HepG2 (cell line): ENCODE data around the gene PID1. TPM values are rescaled to one million over a fixed set of nuclear protein-coding genes. Genes with fewer than 3 reads are reported as not detected.

Experiments used
- ATAC-seq: fragments of 200-7000 bp; cut with Tn5 transposase; 3 replicates; pipeline ENCODE4 v1.9.1; 2020; ENCODE audit warnings: mild to moderate bottlenecking, moderate library complexity
- BruUV-seq: library from RNA; stranded (reverse); fragments of 400-500 nt; replicated peaks from 2 replicates; lab custom pipeline; 2021; lab: Mats Ljungman, UMichigan
- CTCF ChIA-PET: fragments of 300-600 bp; formaldehyde crosslinking; extraction: SDS; loops from one replicate; lab custom pipeline; 2021; ENCODE audit warnings: low total read pairs, inconsistent platforms, low intra/inter-chr PET ratio; lab: Yijun Ruan, JAX
- POLR2A ChIA-PET: fragments of 350-600 bp; sonication (Branson Sonifier 250); formaldehyde crosslinking; loops from one replicate; lab custom pipeline; 2020; ENCODE audit warnings: antibody characterized with exemption, inconsistent platforms; lab: Yijun Ruan, JAX
- DNase-seq: peaks from one replicate; pipeline ENCODE4 v3.0.0-alpha.2; 2015; ENCODE audit warnings: low spot score
- FAIRE-seq: peaks from 3 replicates; lab custom pipeline; 2011; peaks lifted over from hg19 to GRCh38; lab: Jason Lieb, UNC
- H2AFZ ChIP-seq: one replicate; pipeline ENCODE4 v1.6.1; 2011; ENCODE audit warnings: low read length, inconsistent platforms
- H3K27ac ChIP-seq: fragments of 300-600 bp; 3 replicates; pipeline ENCODE4 v1.8.0; 2011; ENCODE audit warnings: mixed run types, mild to moderate bottlenecking, mixed read lengths, low read length, inconsistent platforms; ENCODE audit not compliant: insufficient read depth; ENCODE audit errors: extremely low read length
- H3K27me3 ChIP-seq, 2 experiments: fragments of 200-600 bp in 1 of 2; 2 replicates in 1 of 2; 3 replicates in 1 of 2; pipeline versions ENCODE4 v1.6.0 to v1.8.0; 2011; ENCODE audit warnings: low read length in 2 of 2, mild to moderate bottlenecking in 2 of 2, moderate library complexity in 2 of 2, inconsistent platforms in 1 of 2; ENCODE audit not compliant: insufficient read depth in 2 of 2, control insufficient read depth in 1 of 2
- H3K36me3 ChIP-seq, 2 experiments: fragments of 200-600 bp in 1 of 2; replicated peaks in 1 of 2; 2 replicates in 1 of 2; 3 replicates in 1 of 2; pipeline versions ENCODE4 v1.5.1 to v1.8.0; 2011; ENCODE audit warnings: low read length in 2 of 2, inconsistent platforms in 1 of 2; ENCODE audit not compliant: insufficient read depth in 2 of 2, control insufficient read depth in 1 of 2
- H3K4me1 ChIP-seq: 2 replicates; pipeline ENCODE4 v1.5.1; 2012; ENCODE audit warnings: low read length, inconsistent platforms; ENCODE audit not compliant: insufficient read depth
- H3K4me2 ChIP-seq: 2 replicates; pipeline ENCODE4 v1.6.0; 2011; ENCODE audit warnings: low read depth, low read length, inconsistent platforms
- H3K4me3 ChIP-seq, 3 experiments: fragments of 200-600 bp in 1 of 3; sonication (generic), shearing (Covaris generic) in 1 of 3; replicated peaks in 1 of 3; 2 replicates each; pipeline ENCODE4 v1.5.1; 2011 to 2016; ENCODE audit warnings: low read length in 3 of 3, inconsistent platforms in 2 of 3, low read depth in 2 of 3, mild to moderate bottlenecking in 2 of 3, control low read depth in 1 of 3, mixed read lengths in 1 of 3; ENCODE audit not compliant: insufficient read depth in 1 of 3
- H3K79me2 ChIP-seq: one replicate; pipeline ENCODE4 v1.6.1; 2011; ENCODE audit warnings: low read length, inconsistent platforms; ENCODE audit not compliant: insufficient read depth
- H3K9ac ChIP-seq: 2 replicates; pipeline ENCODE4 v1.6.0; 2011; ENCODE audit warnings: mild to moderate bottlenecking, low read depth, low read length, inconsistent platforms; ENCODE audit not compliant: insufficient read depth
- H3K9me3 ChIP-seq: 2 replicates; pipeline ENCODE4 v1.5.1; 2012; ENCODE audit warnings: mild to moderate bottlenecking, low read length
- H4K20me1 ChIP-seq: 2 replicates; pipeline ENCODE4 v1.6.0; 2011; ENCODE audit warnings: inconsistent platforms, mild to moderate bottlenecking, low read length, moderate library complexity; ENCODE audit not compliant: insufficient read depth
- AHR ChIP-seq: IDR thresholded peaks from 2 replicates; pipeline ENCODE4 v1.6.1; 2018; ENCODE audit warnings: missing genetic modification reagents, missing compliant biosample characterization
- BATF2 ChIP-seq: sonication (generic); formaldehyde crosslinking; IDR thresholded peaks from 2 replicates; pipeline ENCODE4 v1.8.0; 2022; ENCODE audit warnings: mild to moderate bottlenecking, missing genetic modification reagents, moderate library complexity
- CTCF ChIP-seq: sonication (generic); formaldehyde crosslinking; IDR thresholded peaks from 2 replicates; pipeline ENCODE4 v1.5.0; 2020; ENCODE audit warnings: mild to moderate bottlenecking, missing genetic modification reagents, moderate library complexity
- IKZF4 ChIP-seq: sonication (generic); formaldehyde crosslinking; IDR thresholded peaks from 2 replicates; pipeline ENCODE4 v1.5.1; 2020; ENCODE audit warnings: borderline replicate concordance, mild to moderate bottlenecking, low read depth, missing genetic modification reagents; ENCODE audit errors: not compliant biosample characterization
- NFAT5 ChIP-seq: sonication (generic); formaldehyde crosslinking; IDR thresholded peaks from 2 replicates; pipeline ENCODE4 v1.4.0; 2020; ENCODE audit warnings: missing genetic modification reagents
- PITX1 ChIP-seq: sonication (generic); formaldehyde crosslinking; IDR thresholded peaks from 2 replicates; pipeline ENCODE4 v1.5.1; 2020; ENCODE audit warnings: mild to moderate bottlenecking, missing genetic modification reagents
- POLR2G ChIP-seq: fragments of 200-400 bp; formaldehyde crosslinking; IDR thresholded peaks from 2 replicates; pipeline ENCODE4 v1.6.1; 2018; ENCODE audit warnings: mild to moderate bottlenecking, low read depth, low read length, moderate library complexity
- RAD21 ChIP-seq: fragments of 450-650 bp; formaldehyde crosslinking; IDR thresholded peaks from 2 replicates; pipeline ENCODE4 v1.5.0; 2020; ENCODE audit warnings: mild to moderate bottlenecking
- RBFOX2 ChIP-seq: fragments of 200-400 bp; formaldehyde crosslinking; IDR thresholded peaks from 2 replicates; pipeline ENCODE4 v1.6.1; 2017; ENCODE audit warnings: low read depth, mild to moderate bottlenecking, low read length
- RNF219 ChIP-seq: sonication (generic); formaldehyde crosslinking; IDR thresholded peaks from 2 replicates; pipeline ENCODE4 v1.5.0; 2020; ENCODE audit warnings: mild to moderate bottlenecking, missing genetic modification reagents
- SMC3 ChIP-seq: IDR thresholded peaks from 2 replicates; pipeline ENCODE4 v1.6.1; 2011; ENCODE audit warnings: low read length, improper control_type of control experiment
- STAG1 ChIP-seq: sonication (generic); formaldehyde crosslinking; IDR thresholded peaks from 2 replicates; pipeline ENCODE4 v1.4.0; 2020; ENCODE audit warnings: missing genetic modification reagents
- WGBS: methylation state at CpG from one replicate; pipeline ENCODE4 v1.1.6; 2017; ENCODE audit warnings: low lambda C conversion rate; 5-methylcytosine and 5-hydroxymethylcytosine counted together
- in situ Hi-C: cut with HindIII; loops from 2 replicates; pipeline ENCODE4 v1.10.0; 2017; ENCODE audit warnings: low pct_unique_long_range_greater_than_20kb; ENCODE audit not compliant: extremely low pct_ligation_motif_present
- intact Hi-C: fragments of 100-400 bp; cut with micrococcal nuclease; formaldehyde crosslinking; loops from one replicate; pipeline ENCODE4 v1.10.0; 2022; ENCODE audit not compliant: unreplicated experiment
- polyA plus RNA-seq, 8 experiments: library from polyadenylated mRNA; depleted of rRNA in 3 of 8; stranded (reverse) in 7 of 8; unstranded in 1 of 8; fragments of >200 nt; fragmentation: Illumina TruSeq in 4 of 8; extraction: Trizol in 4 of 8; gene quantifications; 2 replicates each; pipeline versions ENCODE4 v1.2.1 to v1.2.3, GENCODE V29; 2011 to 2016; ENCODE audit warnings: low read depth in 4 of 8, missing spikeins in 1 of 8, mixed read lengths in 1 of 8; ENCODE audit not compliant: insufficient read depth in 1 of 8
- total RNA-seq, 5 experiments: library from RNA; depleted of rRNA; stranded (reverse); fragments of >200 nt; fragmentation: Illumina TruSeq; extraction: Trizol; gene quantifications; 2 replicates each; pipeline ENCODE4 v1.2.3, GENCODE V29; 2016; ENCODE audit warnings: low read depth in 1 of 5

Gene PID1
- total and polyA plus RNA-seq, 2 of the 13 experiments (the other 11 are each of a cell fraction or from before 2014, with no cell fraction given): 0.15 to 0.18 TPM

- Histone ChIP-seq H3K4me1 (no peaks in the 10 kb centered on the region), H3K27me3 (no peaks in the 10 kb centered on the region), H4K20me1 (no peaks in the 10 kb centered on the region), H3K79me2 (no peaks in the 10 kb centered on the region), H3K9ac (no peak overlapping the region), H3K27ac (no peak overlapping the region), H2AFZ (no peak overlapping the region), H3K4me3 (no peak overlapping the region), H3K36me3 (no peaks in the 10 kb centered on the region), H3K9me3 (peaks cover 85% of the 10 kb centered on the region), H3K4me2 (no peak overlapping the region)
- peak; percentile 79 for FAIRE-seq
- TF ChIP-seq SMC3 (peak; percentile 63; the same call in 1 of the 2 replicates), STAG1 (CRISPR knock-in tag) (peak; percentile 68), RNF219 (no peak), RBFOX2 (no peak), NFAT5 (CRISPR knock-in tag) (no peak), BATF2 (no peak), CTCF (CRISPR knock-in tag) (peak; percentile 59), PITX1 (CRISPR knock-in tag) (no peak), IKZF4 (CRISPR knock-in tag) (no peak), AHR (CRISPR knock-in tag) (no peak), POLR2G (no peak), RAD21 (CRISPR knock-in tag) (peak; percentile 71)
- BruUV-seq: no TSS peak
- in situ Hi-C loops: no loop called here
- intact Hi-C loops: no loop called here
- ATAC-seq: peak; percentile 63
- POLR2A ChIA-PET: no interaction called here
- DNase-seq: peak; percentile 18
- CTCF ChIA-PET: interaction anchor here (2.0 kb wide), 1 partner anchor 140 kb away, joined by 16 read pairs; no protein-coding TSS in a partner anchor
- WGBS: 23% methylated on average over 5 of the region's 5 CpGs
These were observed 137.8 kb downstream of the PID1 start for GRCh38 chr2:229133155-229133772.
